ENCODE measurements around the gene RADX. TPM values are rescaled to one million over a fixed set of nuclear protein-coding genes. Genes with fewer than 3 reads are reported as not detected.

Gene RADX
- total RNA-seq, 2 experiments from 2014 or later: 5.6 to 7.4 TPM

GRCh38 chrX:106725931-106726330, 114.2 kb downstream of the RADX start:
- TF ChIP-seq, protein P1, sequence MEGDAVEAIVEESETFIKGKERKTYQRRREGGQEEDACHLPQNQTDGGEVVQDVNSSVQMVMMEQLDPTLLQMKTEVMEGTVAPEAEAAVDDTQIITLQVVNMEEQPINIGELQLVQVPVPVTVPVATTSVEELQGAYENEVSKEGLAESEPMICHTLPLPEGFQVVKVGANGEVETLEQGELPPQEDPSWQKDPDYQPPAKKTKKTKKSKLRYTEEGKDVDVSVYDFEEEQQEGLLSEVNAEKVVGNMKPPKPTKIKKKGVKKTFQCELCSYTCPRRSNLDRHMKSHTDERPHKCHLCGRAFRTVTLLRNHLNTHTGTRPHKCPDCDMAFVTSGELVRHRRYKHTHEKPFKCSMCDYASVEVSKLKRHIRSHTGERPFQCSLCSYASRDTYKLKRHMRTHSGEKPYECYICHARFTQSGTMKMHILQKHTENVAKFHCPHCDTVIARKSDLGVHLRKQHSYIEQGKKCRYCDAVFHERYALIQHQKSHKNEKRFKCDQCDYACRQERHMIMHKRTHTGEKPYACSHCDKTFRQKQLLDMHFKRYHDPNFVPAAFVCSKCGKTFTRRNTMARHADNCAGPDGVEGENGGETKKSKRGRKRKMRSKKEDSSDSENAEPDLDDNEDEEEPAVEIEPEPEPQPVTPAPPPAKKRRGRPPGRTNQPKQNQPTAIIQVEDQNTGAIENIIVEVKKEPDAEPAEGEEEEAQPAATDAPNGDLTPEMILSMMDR (IDR thresholded peaks at IDR 0.05): no peak
- Mint-ChIP-seq H3K9me3 (no peaks in the 10 kb centered on the region), H3K27me3 (peaks cover 27% of the 10 kb centered on the region), H3K36me3 (ENCODE audit: low read depth) (no peaks in the 10 kb centered on the region), H3K27ac (no peak overlapping the region), H3K4me1 (ENCODE audit: low read depth) (peaks cover 7% of the 10 kb centered on the region), H3K4me3 (peak overlapping the region; percentile 42)
- intact Hi-C loops (cut with micrococcal nuclease): no loop called here
- DNase-seq (no peak), ATAC-seq (no peak)
- ChIA-PET POLR2A (no interaction called here), CTCF (no interaction called here)

GRCh38 chrX:106726485-106727437, 115.0 kb downstream of the RADX start, which contains the start of gene RNF128:
Gene RNF128, plus strand, starts transcription at chrX:106726701. Its CDS starts 213 bp downstream, at chrX:106726914.
- intact Hi-C loops (cut with micrococcal nuclease): no loop called here
- Mint-ChIP-seq H3K27ac (no peak within 1 kb of the TSS), H3K27me3 (peaks cover 29% of the 10 kb centered on the region), H3K4me3 (peak within 1 kb of the TSS; percentile 42), H3K9me3 (no peaks in the 10 kb centered on the region), H3K36me3 (ENCODE audit: low read depth) (no peaks in the 10 kb centered on the region), H3K4me1 (ENCODE audit: low read depth) (peaks cover 7% of the 10 kb centered on the region)
- CTCF ChIA-PET: no interaction called here
- ATAC-seq: no peak
- peak; percentile 8 for DNase-seq
- POLR2A ChIA-PET: no interaction called here
- TF ChIP-seq, protein P1 (IDR thresholded peaks at IDR 0.05): no peak

DNA sequence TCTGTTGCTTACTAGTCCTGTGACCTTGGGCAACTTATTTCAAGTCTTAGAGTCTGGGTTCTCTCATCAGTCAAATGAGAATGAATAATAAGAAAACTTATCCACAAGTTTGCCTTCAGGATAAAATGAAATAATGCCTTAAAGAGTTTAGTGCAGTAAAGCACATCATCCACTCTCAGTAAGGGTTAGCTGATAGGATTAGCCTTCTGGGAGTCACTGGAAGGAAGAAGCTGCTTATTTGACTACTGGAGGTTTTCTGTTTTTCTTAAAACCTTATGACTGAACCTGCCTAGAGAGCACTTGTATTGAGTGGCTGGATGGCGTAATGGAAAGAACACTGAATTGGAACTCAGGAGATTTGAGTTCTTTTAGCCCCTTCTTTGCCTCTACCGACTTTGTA, 116.6 kb downstream of the RADX start:
- Mint-ChIP-seq H3K27me3 (peaks cover 29% of the 10 kb centered on the region), H3K36me3 (ENCODE audit: low read depth) (no peaks in the 10 kb centered on the region), H3K9me3 (no peaks in the 10 kb centered on the region), H3K4me3 (no peak overlapping the region), H3K27ac (no peak overlapping the region), H3K4me1 (ENCODE audit: low read depth) (peaks cover 7% of the 10 kb centered on the region)
- DNase-seq (no peak), ATAC-seq (no peak)
- ChIA-PET CTCF (no interaction called here), POLR2A (no interaction called here)
- TF ChIP-seq, protein P1 (IDR thresholded peaks at IDR 0.05): no peak
- intact Hi-C loops (cut with micrococcal nuclease): no loop called here

Small RNAs within 50 kb of the gene (microRNA-seq; reads per million reads assigned to microRNA genes)
- gene MIR548AN (ENCODE audit: borderline microRNAs expressed, borderline replicate concordance): not detected

Other genes with a start within 250 kb of the RADX start
- not detected for gene RNF128, start 114.7 kb downstream of the RADX start, total RNA-seq
- gene TBC1D8B, start 190.7 kb downstream of the RADX start, total RNA-seq: under 1 TPM; 0.40 to 0.47 TPM